Fibroblast of peridontal ligament (primary cell): ENCODE data around the gene VWA3B.
A peak's percentile ranks its signal among the peaks of the same experiment; 100 is the strongest.
"Not testable (repeated sequence)": the region's sequence is repeated elsewhere in the genome, so short reads cannot be mapped to it uniquely, and the experiment has no call there.

Experiments used
- DNase-seq: peaks from one replicate; pipeline ENCODE4 v3.0.0-alpha.2; 2010; ENCODE audit errors: extremely low read depth

The VWA3B gene

DNA sequence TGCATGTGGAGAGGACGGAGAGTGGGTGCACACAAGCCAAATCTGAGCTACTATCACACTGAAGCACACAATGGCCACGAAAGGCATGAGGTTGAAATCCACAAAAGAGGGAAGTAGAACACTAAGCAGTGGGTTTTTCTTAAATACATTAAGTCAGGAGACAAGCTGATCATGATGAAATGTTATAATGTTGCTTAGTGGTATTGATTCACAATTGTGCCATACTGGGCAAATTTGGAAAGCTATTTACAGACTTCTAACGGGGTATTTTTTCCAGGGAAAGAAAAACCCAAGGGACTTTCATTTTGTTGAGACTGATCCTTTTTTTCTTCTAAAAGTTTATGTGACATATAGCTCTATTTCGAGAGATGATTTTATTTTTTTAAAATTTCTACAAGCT, 158.5 kb downstream of the VWA3B start:
- no peak for DNase-seq

DNA sequence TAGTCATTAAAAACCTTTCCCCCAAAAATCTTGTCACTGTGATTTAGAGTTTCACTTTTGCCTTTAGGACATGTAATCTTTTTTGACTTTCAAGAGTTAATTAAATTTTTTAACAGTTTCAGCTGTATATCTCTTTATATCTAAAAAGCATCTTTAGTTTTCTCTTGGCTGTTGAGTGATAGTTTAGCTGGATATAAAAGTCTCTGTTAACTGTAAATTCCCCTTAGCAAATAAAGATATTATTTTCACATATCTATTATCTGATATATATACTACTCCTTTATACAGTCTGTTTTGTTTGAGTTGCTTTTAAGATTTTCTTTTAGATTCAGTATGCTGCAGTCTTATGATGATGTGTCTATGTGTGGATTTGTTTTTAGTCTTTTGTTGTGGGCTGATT, 160.4 kb downstream of the VWA3B start:
- DNase-seq: no peak

GRCh38 chr2:98252038-98252773, 165.2 kb downstream of the VWA3B start:
- DNase-seq: no peak

DNA sequence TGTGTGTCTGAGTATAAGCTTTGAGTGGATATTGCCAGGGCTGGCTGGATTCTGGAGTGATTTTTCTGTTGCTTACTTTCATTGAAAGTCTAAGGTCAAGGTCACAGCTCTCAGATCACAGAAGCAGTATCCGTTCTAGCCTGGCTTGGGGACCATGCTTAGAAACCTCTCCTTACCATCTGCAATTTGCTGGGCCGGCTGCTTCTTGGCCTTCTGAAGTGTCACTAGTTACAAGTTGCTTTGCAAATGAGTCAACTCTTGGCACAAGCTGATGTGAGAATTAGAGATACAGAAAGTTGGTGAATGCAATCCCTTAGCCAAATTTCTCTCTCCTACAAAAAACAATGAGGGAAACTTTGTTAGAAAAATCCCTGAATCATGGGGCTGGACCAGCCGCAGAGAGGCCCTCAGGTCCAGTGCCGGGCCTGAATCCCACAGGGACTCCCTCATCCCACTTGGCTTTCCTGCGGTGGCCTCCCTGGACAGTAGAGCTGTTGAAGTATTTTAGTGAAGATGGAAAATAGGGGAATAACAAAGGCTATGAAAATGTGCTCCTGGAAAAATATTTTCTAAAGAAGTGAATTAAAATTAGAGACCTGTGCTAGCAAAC, 166.6 kb downstream of the VWA3B start:
- peak; percentile 14 for DNase-seq

GRCh38 chr2:98254504-98255059, 167.6 kb downstream of the VWA3B start:
- DNase-seq: no peak

GRCh38 chr2:98258906-98259305, 171.9 kb downstream of the VWA3B start:
- no peak for DNase-seq

GRCh38 chr2:98263362-98263761, 176.4 kb downstream of the VWA3B start:
- no peak for DNase-seq

DNA sequence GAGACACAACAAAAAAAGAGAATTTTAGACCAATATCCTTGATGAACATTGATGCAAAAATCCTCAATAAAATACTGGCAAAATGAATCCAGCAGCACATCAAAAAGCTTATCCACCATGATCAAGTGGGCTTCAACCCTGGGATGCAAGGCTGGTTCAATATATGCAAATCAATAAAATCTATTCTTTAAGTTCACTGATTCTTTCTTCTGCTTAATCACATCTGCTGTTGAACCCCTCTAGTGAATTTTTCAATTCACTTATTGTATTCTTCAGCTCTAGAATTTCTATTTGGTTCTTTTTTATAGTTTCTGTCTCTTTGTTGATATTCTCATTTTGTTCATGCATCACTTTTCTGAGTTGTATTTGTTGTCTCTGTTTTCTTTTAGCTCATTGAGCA, 181.3 kb downstream of the VWA3B start:
- not testable (repeated sequence) for DNase-seq

DNA sequence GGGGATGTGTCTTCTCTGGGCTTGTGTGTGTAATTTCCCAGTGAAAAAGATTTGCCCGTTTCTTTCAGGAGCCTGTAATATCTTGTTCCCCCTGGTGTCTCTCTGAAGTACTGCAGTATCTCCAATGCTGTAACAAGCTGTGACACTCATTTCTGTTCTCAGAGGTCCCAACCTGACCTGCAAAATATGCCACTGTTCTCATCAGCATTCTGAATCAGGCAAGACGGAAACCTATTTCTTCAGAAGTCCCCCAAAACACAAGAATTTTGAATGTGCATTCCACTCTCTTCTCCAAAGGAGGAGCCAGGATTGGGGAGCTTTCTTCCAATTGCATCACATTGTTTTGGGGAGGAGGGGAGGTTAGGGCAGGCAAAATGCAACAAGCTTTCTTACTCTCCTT, 182.3 kb downstream of the VWA3B start:
- peak; percentile 75 for DNase-seq

GRCh38 chr2:98269830-98270229, 182.9 kb downstream of the VWA3B start:
- DNase-seq: no peak

DNA sequence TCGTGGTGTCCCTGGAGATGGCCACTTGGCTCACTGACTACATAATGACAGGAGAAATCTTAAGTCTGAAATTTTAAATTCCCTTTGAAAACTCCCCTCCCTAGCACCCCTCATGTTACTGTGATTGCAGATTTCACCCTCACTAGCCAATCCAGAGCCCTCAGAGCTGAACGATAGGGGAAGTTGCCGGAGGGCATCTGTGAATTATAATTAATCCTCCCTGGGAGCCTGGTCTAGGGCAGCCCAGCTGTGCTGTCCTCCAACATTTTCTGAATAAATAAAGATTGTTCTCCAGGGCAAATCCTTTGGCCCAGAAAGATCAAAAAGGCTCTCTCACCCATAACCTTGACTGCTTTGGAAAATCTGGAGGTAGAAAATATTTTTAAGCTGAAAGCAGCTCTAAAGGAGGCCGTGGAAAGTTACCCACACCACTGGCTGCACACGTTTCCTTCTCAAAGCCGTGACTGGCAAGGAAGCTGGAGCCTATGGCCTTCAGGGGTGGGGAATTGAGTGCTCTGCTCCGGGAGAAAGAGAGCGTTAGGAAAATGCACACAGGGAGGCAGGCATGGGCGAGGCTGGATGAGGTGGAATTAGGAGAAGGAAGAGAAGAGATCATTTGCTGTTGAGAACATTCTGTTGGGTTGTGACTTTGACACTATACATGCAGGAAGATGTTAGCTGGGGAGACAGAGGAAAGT, 190.3 kb downstream of the VWA3B start:
- DNase-seq: no peak

DNA sequence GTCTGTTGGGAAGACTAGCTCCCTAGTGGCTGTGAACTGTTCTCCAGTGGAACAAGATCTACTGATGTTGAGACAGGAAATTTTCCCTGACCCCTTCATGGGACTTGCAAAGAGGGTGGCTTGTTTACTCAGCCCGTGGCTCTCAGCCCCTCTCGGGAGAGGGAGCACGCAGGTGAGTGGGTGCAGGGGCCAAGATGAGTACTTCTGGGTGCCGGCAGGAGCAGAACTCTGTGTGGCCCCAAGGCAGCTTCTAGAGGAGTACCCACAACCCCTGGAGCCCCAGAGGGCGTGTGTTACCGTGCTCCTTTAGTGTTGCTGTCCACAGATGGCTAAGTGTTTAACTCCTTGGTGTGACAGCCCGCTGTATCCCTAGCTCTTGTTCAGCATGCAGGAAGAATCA, 191.1 kb downstream of the VWA3B start:
- no peak for DNase-seq

DNA sequence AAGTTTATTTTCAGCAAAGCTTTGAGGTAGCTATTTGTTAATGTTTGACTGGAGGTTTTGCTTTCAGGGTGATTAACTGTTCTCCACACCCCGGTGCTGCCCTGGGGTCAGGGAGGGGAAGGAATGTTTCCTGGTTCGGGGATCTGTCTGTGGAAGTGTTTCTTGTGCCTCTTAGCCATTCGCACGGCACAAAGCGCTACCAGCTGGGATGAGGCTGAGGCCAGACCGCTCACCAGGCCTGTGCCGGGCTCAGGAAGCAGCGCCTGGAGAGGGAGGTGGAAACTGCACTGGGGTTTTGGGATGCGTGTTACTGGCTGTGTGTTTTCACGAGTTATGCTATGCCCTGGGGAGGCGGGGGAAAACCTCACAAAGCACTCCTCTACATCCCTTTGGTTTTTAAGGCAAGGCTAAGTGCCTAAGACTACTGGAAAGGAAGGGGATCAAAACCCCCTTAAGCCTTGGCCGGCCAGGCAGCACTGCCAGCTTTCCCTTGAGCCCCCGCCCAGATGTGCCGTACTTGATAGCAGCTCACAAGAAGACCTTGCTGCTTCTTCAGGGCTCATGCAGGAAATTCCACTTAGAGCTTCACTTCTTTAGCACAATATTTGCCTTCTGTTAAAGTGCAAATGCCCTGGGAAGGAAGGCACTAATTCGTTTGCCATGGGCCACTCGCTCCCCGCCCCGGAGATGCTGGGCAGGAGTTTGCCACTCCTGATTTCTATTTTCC, 193.6 kb downstream of the VWA3B start:
- DNase-seq: peak; percentile 24

- no peak for DNase-seq
These were observed 194.6 kb downstream of the VWA3B start for GRCh38 chr2:98281607-98282006.

GRCh38 chr2:98282109-98282508, 195.1 kb downstream of the VWA3B start:
- DNase-seq: no peak

DNA sequence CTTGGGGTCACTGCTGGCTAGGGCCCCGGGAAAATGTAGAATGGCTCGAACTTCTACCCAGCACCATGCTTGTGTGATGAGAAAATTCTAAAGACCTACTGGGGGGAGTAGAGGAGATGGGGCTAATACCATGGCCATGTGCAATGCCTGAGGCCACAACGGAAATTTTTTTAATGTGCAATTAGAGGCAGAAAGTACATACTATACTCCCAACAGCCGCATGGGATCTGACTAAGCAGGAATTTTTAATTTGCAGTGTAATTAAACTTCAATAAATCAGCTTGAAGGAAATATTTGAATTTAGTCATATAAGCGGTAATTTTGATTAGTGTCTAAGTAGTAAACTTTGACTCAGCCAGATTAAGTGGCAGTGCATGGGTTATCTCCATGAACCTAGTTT, 206.1 kb downstream of the VWA3B start:
- no peak for DNase-seq

DNA sequence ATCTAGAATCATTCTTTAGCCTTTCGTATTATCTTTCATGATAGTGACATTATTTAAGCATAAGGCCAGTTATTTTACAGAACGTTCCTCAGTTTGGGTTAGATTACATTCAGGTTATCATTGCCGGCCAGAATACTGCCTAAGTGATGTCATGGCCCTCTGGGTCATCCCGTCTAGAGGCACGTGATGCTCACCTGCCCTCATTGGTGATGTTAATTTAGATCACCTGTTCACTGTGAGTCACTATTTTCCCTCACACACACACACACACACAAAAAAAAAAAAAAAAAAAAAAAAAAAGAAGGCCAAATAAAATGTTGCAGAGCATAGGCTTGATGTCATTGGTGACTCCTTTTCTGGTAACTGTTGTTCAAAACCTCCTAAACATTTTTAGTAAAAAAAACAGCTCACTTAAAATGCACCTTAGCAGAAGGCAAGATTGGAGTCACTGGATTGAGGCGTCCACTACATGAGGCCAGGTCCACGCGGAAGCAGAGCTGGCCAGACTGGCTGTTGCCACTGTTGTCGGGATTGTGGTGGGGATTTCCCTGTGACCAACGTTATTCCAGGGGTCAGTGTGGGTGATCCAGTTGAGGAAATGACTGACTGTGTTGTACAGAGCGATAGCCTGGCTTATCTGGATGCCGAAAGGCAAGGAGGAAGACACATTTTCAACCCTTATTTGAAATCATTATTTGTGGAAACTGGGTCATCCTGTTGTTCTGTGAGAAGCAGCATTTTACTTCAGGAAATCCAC, 207.1 kb downstream of the VWA3B start:
- DNase-seq: no peak

DNA sequence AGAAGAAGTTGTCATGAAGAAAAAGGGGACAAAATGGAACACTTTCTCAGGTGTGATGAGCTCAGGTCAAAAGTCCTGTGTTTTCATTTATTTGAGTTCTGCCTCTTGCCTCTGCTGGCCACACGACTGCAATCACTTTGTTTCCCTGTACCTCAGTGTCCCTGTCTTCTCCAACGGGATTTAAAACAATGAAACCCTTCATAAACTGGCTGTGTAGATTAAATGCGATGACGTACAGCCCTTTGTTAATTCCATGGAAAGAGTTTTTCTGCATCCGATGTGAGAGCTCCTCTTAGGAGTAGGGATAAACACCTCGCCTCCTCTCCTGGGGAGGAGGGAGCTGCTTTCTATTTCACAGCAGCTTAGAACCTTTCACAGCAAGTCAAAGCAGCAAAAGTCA, 207.7 kb downstream of the VWA3B start:
- DNase-seq: no peak

DNA sequence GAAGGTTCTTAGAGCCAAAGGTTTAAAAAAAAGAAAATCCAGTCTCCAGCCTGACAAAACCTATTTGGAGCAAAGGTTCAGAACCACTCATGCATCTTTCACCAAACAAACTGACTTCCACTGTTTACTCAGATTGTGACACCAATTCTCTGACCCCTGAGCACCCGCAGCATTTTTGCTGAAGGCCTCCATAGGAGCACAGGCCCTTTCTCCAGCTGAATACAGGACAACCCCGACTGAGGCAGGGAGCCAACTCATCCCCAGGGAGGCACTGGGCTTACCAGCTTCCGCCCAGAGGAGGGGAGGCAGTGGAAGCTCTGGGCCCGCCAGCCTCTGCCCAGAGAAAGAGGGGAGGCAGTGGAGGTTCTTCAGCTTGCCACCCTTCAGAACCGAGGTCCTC, 208.3 kb downstream of the VWA3B start:
- DNase-seq: no peak

- peak; percentile 4 for DNase-seq
These were observed 208.9 kb downstream of the VWA3B start for GRCh38 chr2:98295721-98296414.

- DNase-seq: no peak
These were observed 209.5 kb downstream of the VWA3B start for GRCh38 chr2:98296440-98296839.
